H4 (cell line): ENCODE results near the gene MICAL3. TPM values are rescaled to one million over a fixed set of nuclear protein-coding genes. Genes with fewer than 3 reads are reported as not detected.

ENCODE experiments used
- DNase-seq: peaks from one replicate; pipeline ENCODE4 v3.0.0-alpha.2; 2015; ENCODE audit warnings: low spot score
- total RNA-seq: library from RNA; depleted of rRNA; stranded (reverse); fragments of >200 nt; shearing (Covaris generic); gene quantifications from 2 replicates; pipeline ENCODE4 v1.2.3, GENCODE V29; 2014

MICAL3 gene
- total RNA-seq, 1 experiment from 2014 or later, result 7.0 TPM

- no peak for DNase-seq
Measured at GRCh38 chr22:17782158-17782557, 242.2 kb downstream of the MICAL3 start.

- peak; percentile 54 for DNase-seq
Measured at GRCh38 chr22:17781319-17782031, 242.9 kb downstream of the MICAL3 start.

- no peak for DNase-seq
Measured at GRCh38 chr22:17780741-17781318, 243.5 kb downstream of the MICAL3 start.

- DNase-seq, result no peak
Measured at GRCh38 chr22:17780116-17780740, 244.1 kb downstream of the MICAL3 start.

GRCh38 chr22:17779286-17780115, 244.9 kb downstream of the MICAL3 start:
- no peak for DNase-seq

GRCh38 chr22:17778412-17778976, 245.9 kb downstream of the MICAL3 start:
- no peak for DNase-seq

- no peak for DNase-seq
Measured at GRCh38 chr22:17777717-17778044, 246.7 kb downstream of the MICAL3 start.

GRCh38 chr22:17777005-17777716, 247.2 kb downstream of the MICAL3 start:
- no peak for DNase-seq

GRCh38 chr22:17775781-17776465, 248.4 kb downstream of the MICAL3 start:
- no peak for DNase-seq

- no peak for DNase-seq
Measured at GRCh38 chr22:17774926-17775685, 249.3 kb downstream of the MICAL3 start.

- DNase-seq, result no peak
Measured at GRCh38 chr22:17774206-17774925, 250.0 kb downstream of the MICAL3 start, which contains the start of gene BID. Gene BID (minus strand): TSS chr22:17774469. CDS start chr22:17750116, 24,353 bp downstream.

GRCh38 chr22:17773606-17774205, 250.7 kb downstream of the MICAL3 start:
- no peak for DNase-seq

GRCh38 chr22:17772958-17773605, 251.3 kb downstream of the MICAL3 start:
- peak; percentile 26 for DNase-seq

- DNase-seq, result no peak
Measured at GRCh38 chr22:17772249-17772957, 252.0 kb downstream of the MICAL3 start.

- no peak for DNase-seq
Measured at GRCh38 chr22:17770180-17771077, 253.9 kb downstream of the MICAL3 start.

GRCh38 chr22:17769716-17770082, 254.7 kb downstream of the MICAL3 start:
- no peak for DNase-seq
